ENCODE results near the gene GRAMD1B. TPM values are rescaled to one million over a fixed set of nuclear protein-coding genes. Genes with fewer than 3 reads are reported as not detected.

Gene GRAMD1B
- total RNA-seq, 1 experiment from 2014 or later, result 5.8 TPM

DNA sequence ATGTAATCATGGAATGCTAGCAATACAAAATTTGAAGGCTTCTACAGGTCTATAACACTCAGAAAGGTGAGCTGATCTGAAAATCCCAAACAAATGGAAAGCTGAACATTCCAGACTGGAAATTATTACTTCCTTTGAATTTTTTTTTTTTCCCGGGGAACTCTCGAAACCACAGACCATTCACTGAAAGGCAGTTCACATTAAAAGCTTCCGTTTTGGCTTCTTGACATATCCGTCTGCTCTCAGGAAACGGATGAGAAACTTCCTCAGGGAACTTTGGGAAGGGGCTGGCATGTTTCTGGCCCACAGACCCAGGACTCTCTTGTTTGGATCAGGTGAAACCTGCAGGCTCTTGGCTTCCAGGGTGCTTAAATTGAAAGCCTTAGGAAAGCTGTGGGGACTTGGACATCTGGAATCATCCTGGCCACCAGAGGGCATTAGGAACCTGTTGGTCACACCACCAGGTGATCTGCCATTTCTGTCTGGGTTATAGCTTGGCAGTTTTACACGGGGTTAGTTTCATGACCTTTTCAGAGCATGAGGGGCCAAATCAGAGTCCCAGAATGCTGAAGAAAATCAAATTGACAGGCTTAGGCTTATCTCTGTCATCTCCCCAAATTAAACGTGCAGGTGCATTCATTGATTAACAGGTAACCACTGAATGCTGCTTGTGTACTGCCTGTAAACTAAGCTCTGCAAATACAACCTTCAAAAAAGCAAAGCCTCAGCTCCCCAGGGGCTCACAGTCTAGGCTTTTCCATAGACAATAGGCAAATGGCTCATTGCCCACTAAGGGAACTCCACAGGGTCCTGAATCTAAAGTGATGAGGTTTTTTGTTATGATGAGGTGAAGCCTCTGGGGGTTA, 22.7 kb upstream of the GRAMD1B start:
- Histone ChIP-seq H3K4me3 (no peak overlapping the region), H3K4me2 (0 out of 2 replicates have a peak overlapping the region, but pooled peaks have one; percentile 18), H4K20me1 (ENCODE audit: insufficient read depth) (no peaks in the 10 kb centered on the region), H3F3A (ENCODE audit: insufficient read depth, low read depth) (no peaks in the 10 kb centered on the region), H3K36me3 (ENCODE audit: low read depth) (no peaks in the 10 kb centered on the region), H3K9me3 (ENCODE audit: insufficient read depth, low read depth) (no peaks in the 10 kb centered on the region), H3K79me2 (ENCODE audit: low read depth) (no peaks in the 10 kb centered on the region), H3K9me2 (ENCODE audit: insufficient read depth) (no peaks in the 10 kb centered on the region), H3K4me1 (replicated peaks; ENCODE audit: insufficient read depth) (no peaks in the 10 kb centered on the region), H2AFZ (no peak overlapping the region; the same call in 1 of the 2 replicates), H3K27ac (no peak overlapping the region), H3K27me3 (ENCODE audit: insufficient read depth, low read depth) (no peaks in the 10 kb centered on the region)
- no peak for TF ChIP-seq EZH2 (IDR thresholded peaks at IDR 0.05; ENCODE audit: low read depth)
- TF ChIP-seq, protein P1, sequence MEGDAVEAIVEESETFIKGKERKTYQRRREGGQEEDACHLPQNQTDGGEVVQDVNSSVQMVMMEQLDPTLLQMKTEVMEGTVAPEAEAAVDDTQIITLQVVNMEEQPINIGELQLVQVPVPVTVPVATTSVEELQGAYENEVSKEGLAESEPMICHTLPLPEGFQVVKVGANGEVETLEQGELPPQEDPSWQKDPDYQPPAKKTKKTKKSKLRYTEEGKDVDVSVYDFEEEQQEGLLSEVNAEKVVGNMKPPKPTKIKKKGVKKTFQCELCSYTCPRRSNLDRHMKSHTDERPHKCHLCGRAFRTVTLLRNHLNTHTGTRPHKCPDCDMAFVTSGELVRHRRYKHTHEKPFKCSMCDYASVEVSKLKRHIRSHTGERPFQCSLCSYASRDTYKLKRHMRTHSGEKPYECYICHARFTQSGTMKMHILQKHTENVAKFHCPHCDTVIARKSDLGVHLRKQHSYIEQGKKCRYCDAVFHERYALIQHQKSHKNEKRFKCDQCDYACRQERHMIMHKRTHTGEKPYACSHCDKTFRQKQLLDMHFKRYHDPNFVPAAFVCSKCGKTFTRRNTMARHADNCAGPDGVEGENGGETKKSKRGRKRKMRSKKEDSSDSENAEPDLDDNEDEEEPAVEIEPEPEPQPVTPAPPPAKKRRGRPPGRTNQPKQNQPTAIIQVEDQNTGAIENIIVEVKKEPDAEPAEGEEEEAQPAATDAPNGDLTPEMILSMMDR (conservative IDR thresholded peaks at IDR 0.05), result peak; percentile 88
- intact Hi-C loops (cut with micrococcal nuclease; ENCODE audit: unreplicated experiment), result loop anchor here (1.0 to 10.0 kb wide), 4 partner anchors 71 to 297 kb away; no protein-coding TSS in a partner anchor
- POLR2A ChIA-PET (ENCODE audit: unreplicated experiment), result no interaction called here
- DNase-seq, result peak; percentile 55 to 60
- BruUV-seq (replicated peaks), result no TSS peak
- CTCF ChIA-PET, result interaction anchor here (0.7 to 3.4 kb wide), 10 partner anchors 68 to 305 kb away, joined by 3 to 41 read pairs (median 6); no protein-coding TSS in a partner anchor

DNA sequence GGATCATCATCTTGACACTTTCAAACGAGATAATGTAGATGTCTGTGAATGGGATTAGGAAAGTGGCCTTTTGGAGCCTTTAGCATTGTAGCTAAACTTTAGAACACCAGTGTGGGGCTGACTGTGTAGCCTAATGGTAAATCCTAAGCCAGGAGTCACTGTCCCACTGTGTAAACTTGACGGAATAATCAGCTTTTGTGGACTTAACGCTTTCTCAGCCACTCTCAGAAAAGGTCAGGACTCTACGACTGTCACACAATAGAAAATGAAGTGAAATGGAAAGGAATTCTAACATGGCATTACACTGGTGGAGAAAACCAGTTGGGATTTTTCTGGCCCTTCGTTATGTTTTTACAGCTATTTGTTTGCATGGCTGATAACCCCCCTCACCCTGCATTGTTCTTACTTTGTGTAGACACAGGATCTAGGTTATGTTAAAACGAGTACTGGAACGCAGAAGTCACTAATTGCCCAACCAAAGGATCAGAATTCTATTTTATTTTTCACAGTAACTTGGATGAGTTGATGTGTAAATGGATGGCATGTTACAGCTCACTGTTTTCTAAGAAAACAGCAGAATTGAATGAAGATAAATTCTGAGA, 22.0 kb upstream of the GRAMD1B start:
- POLR2A ChIA-PET (ENCODE audit: unreplicated experiment), result no interaction called here
- intact Hi-C loops (cut with micrococcal nuclease; ENCODE audit: unreplicated experiment), result loop anchor here (1.0 to 10.0 kb wide), 4 partner anchors 70 to 297 kb away; no protein-coding TSS in a partner anchor
- TF ChIP-seq, protein P1 (conservative IDR thresholded peaks at IDR 0.05), result no peak
- TF ChIP-seq EZH2 (IDR thresholded peaks at IDR 0.05; ENCODE audit: low read depth), result no peak
- no peaks in the 10 kb centered on the region for H3F3A ChIP-seq (ENCODE audit: insufficient read depth, low read depth)
- no peaks in the 10 kb centered on the region for H3K4me1 ChIP-seq (replicated peaks; ENCODE audit: insufficient read depth)
- H4K20me1 ChIP-seq (ENCODE audit: insufficient read depth), result no peaks in the 10 kb centered on the region
- H3K9me3 ChIP-seq (ENCODE audit: insufficient read depth, low read depth), result no peaks in the 10 kb centered on the region
- no TSS peak for BruUV-seq (replicated peaks)
- H3K79me2 ChIP-seq (ENCODE audit: low read depth), result no peaks in the 10 kb centered on the region
- DNase-seq, result no peak
- H3K36me3 ChIP-seq (ENCODE audit: low read depth), result no peaks in the 10 kb centered on the region
- no peak overlapping the region for H3K27ac ChIP-seq
- CTCF ChIA-PET, result interaction anchor here (0.7 to 3.4 kb wide), 10 partner anchors 67 to 306 kb away, joined by 3 to 41 read pairs (median 6); no protein-coding TSS in a partner anchor
- H2AFZ ChIP-seq, result no peak overlapping the region; the same call in 1 of the 2 replicates
- no peak overlapping the region for H3K4me3 ChIP-seq
- no peaks in the 10 kb centered on the region for H3K27me3 ChIP-seq (ENCODE audit: insufficient read depth, low read depth)
- no peaks in the 10 kb centered on the region for H3K9me2 ChIP-seq (ENCODE audit: insufficient read depth)
- no peak overlapping the region for H3K4me2 ChIP-seq

DNA sequence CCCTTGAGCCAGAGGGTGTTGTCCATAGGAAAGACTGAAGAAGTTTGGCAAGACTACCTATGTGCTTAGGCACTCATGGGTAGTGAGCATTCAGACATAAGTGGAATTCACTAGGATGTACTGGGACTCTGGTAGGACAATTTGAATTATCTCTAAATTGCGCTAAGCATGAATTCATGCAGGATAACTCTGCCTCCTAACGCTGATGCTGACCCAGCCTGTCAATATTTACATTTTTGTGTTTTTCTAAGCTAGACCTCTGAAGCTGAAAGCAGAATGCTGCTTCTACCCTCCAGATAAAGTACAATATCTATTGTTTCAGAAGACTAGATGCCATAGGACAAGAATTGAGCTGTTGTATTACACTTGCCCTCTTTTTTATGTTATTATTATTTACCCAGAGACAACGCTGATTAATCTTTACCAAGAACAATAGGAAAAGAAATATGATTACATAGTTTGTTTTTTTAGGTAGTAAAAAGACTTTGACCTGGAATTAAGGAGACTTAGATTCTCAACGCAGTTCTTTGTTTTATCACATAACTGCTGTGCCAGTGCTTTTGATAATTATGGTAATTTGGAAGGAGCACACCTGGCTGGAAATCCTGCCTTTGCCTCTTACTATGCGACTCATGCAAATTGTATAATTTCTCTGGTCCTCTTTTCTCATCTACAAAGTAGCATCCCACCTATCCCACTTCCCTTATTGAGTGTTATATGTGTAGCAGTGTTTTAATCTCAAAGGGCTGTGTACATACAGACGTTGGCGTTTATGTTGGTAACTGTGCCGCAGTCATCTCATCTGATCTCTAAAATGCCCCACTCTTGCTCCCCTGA, 21.2 kb upstream of the GRAMD1B start:
- DNase-seq, result no peak
- POLR2A ChIA-PET (ENCODE audit: unreplicated experiment), result interaction anchor here (0.6 kb wide), 2 partner anchors 27 to 67 kb away, joined by 3 to 23 read pairs; no protein-coding TSS in a partner anchor
- no peaks in the 10 kb centered on the region for H3K36me3 ChIP-seq (ENCODE audit: low read depth)
- H3K9me3 ChIP-seq (ENCODE audit: insufficient read depth, low read depth), result no peaks in the 10 kb centered on the region
- intact Hi-C loops (cut with micrococcal nuclease; ENCODE audit: unreplicated experiment), result loop anchor here (10.0 kb wide), 1 partner anchor 296 kb away; no protein-coding TSS in a partner anchor
- no peak overlapping the region for H3K4me2 ChIP-seq
- no peaks in the 10 kb centered on the region for H3F3A ChIP-seq (ENCODE audit: insufficient read depth, low read depth)
- H3K4me3 ChIP-seq, result no peak overlapping the region
- CTCF ChIA-PET, result interaction anchor here (1.1 to 3.4 kb wide), 3 partner anchors 66 to 70 kb away, joined by 3 to 41 read pairs (median 26); no protein-coding TSS in a partner anchor
- TF ChIP-seq, protein P1 (conservative IDR thresholded peaks at IDR 0.05), result no peak
- TF ChIP-seq EZH2 (IDR thresholded peaks at IDR 0.05; ENCODE audit: low read depth), result no peak
- no peaks in the 10 kb centered on the region for H3K9me2 ChIP-seq (ENCODE audit: insufficient read depth)
- H3K27ac ChIP-seq, result no peak overlapping the region
- no peaks in the 10 kb centered on the region for H3K4me1 ChIP-seq (replicated peaks; ENCODE audit: insufficient read depth)
- H3K27me3 ChIP-seq (ENCODE audit: insufficient read depth, low read depth), result no peaks in the 10 kb centered on the region
- H4K20me1 ChIP-seq (ENCODE audit: insufficient read depth), result no peaks in the 10 kb centered on the region
- no peak overlapping the region for H2AFZ ChIP-seq
- BruUV-seq (replicated peaks), result no TSS peak
- no peaks in the 10 kb centered on the region for H3K79me2 ChIP-seq (ENCODE audit: low read depth)
